K562 (cell line): Measurements from ENCODE around the gene PDK3. TPM values are rescaled to one million over a fixed set of nuclear protein-coding genes. Genes with fewer than 3 reads are reported as not detected.

Source experiments
- ATAC-seq: fragments of 200-7000 bp; cut with Tn5 transposase; 3 replicates; pipeline ENCODE4 v1.9.1; 2020; ENCODE audit warnings: moderate library complexity
- BruUV-seq: library from RNA; stranded (reverse); fragments of 400-500 nt; replicated peaks from 2 replicates; lab custom pipeline; 2021; lab: Mats Ljungman, UMichigan
- CTCF ChIA-PET: fragments of 300-600 bp; formaldehyde crosslinking; extraction: SDS; loops from one replicate; lab custom pipeline; 2021; ENCODE audit warnings: low intra/inter-chr PET ratio; lab: Yijun Ruan, JAX
- POLR2A ChIA-PET: fragments of 300-600, 350-650 bp; sonication (Branson Sonifier 250); formaldehyde crosslinking; extraction: SDS; loops from one replicate; lab custom pipeline; 2021; ENCODE audit warnings: antibody characterized with exemption, inconsistent platforms; lab: Yijun Ruan, JAX
- DNase-seq, 4 experiments: peaks; one replicate each; pipeline versions ENCODE4 v3.0.0 to v3.0.0-alpha.2; 2011 to 2018; ENCODE audit warnings: low spot score in 3 of 4, mixed read lengths in 3 of 4; ENCODE audit errors: extremely low read depth in 1 of 4
- FAIRE-seq: peaks from 2 replicates; lab custom pipeline; 2011; peaks lifted over from hg19 to GRCh38; lab: Jason Lieb, UNC
- H2AFZ ChIP-seq: 2 replicates; pipeline ENCODE4 v1.6.0; 2011; ENCODE audit warnings: low read depth, low read length, control low read depth, inconsistent platforms
- H3K27ac ChIP-seq: fragments of 200-600 bp; 3 replicates; pipeline ENCODE4 v1.8.0; 2011; ENCODE audit warnings: low read depth, mild to moderate bottlenecking, control low read depth, inconsistent platforms, low read length, moderate library complexity, mixed read lengths; ENCODE audit errors: extremely low read depth
- H3K27me3 ChIP-seq, 2 experiments: fragments of 300-600 bp in 1 of 2; 2 replicates in 1 of 2; 3 replicates in 1 of 2; pipeline versions ENCODE4 v1.6.0 to v1.8.0; 2011; ENCODE audit warnings: inconsistent platforms in 2 of 2, low read length in 2 of 2, mild to moderate bottlenecking in 1 of 2, mixed read lengths in 1 of 2, moderate library complexity in 1 of 2; ENCODE audit not compliant: control insufficient read depth in 2 of 2, insufficient read depth in 2 of 2
- H3K36me3 ChIP-seq: fragments of 300-600 bp; 3 replicates; pipeline ENCODE4 v1.8.0; 2011; ENCODE audit warnings: mild to moderate bottlenecking, low read length, inconsistent platforms; ENCODE audit not compliant: control insufficient read depth, insufficient read depth
- H3K4me1 ChIP-seq, 2 experiments: fragments of 200-600 bp in 1 of 2; replicated peaks in 1 of 2; 2 replicates in 1 of 2; 3 replicates in 1 of 2; pipeline versions ENCODE4 v1.5.1 to v1.8.0; 2011; ENCODE audit warnings: inconsistent platforms in 2 of 2, low read length in 2 of 2, mild to moderate bottlenecking in 1 of 2, mixed read lengths in 1 of 2, moderate library complexity in 1 of 2; ENCODE audit not compliant: control insufficient read depth in 2 of 2, insufficient read depth in 2 of 2
- H3K4me2 ChIP-seq: 2 replicates; pipeline ENCODE4 v1.6.1; 2011; ENCODE audit warnings: low read length, control low read depth, inconsistent platforms, mixed read lengths; ENCODE audit not compliant: insufficient read depth
- H3K4me3 ChIP-seq: fragments of 200-600 bp; sonication (generic), shearing (Covaris generic); 2 replicates; pipeline ENCODE4 v1.5.1; 2016; ENCODE audit warnings: control low read depth, inconsistent platforms
- H3K79me2 ChIP-seq: fragments of 200-600 bp; 3 replicates; pipeline ENCODE4 v1.8.0; 2011; ENCODE audit warnings: low read length, inconsistent platforms; ENCODE audit not compliant: control insufficient read depth, insufficient read depth
- H3K9ac ChIP-seq, 2 experiments: 2 replicates each; pipeline versions ENCODE4 v1.6.0 to v1.6.1; 2011; ENCODE audit warnings: low read depth in 2 of 2, low read length in 2 of 2, control low read depth in 1 of 2, inconsistent platforms in 1 of 2, mild to moderate bottlenecking in 1 of 2, mixed read lengths in 1 of 2; ENCODE audit not compliant: insufficient read depth in 1 of 2
- H3K9me1 ChIP-seq: one replicate; pipeline ENCODE4 v1.6.0; 2011; ENCODE audit warnings: inconsistent platforms, mild to moderate bottlenecking, low read length, moderate library complexity; ENCODE audit not compliant: control insufficient read depth, insufficient read depth
- H3K9me3 ChIP-seq: replicated peaks from 2 replicates; pipeline ENCODE4 v1.5.1; 2011; ENCODE audit warnings: low read depth, low read length, inconsistent platforms; ENCODE audit not compliant: control insufficient read depth, insufficient read depth
- H4K20me1 ChIP-seq: replicated peaks from 2 replicates; pipeline ENCODE4 v1.6.1; 2011; ENCODE audit warnings: low read length, inconsistent platforms, mixed read lengths; ENCODE audit not compliant: control insufficient read depth, insufficient read depth
- ARHGAP35 ChIP-seq: fragments of 450-650 bp; IDR thresholded peaks from 2 replicates; pipeline ENCODE4 v1.6.1; 2018; ENCODE audit not compliant: partially characterized antibody
- ARID1B ChIP-seq: fragments of 450-650 bp; IDR thresholded peaks from 2 replicates; pipeline ENCODE4 v1.6.1; 2016; ENCODE audit warnings: antibody characterized with exemption, mild to moderate bottlenecking, inconsistent platforms
- ATF7 ChIP-seq: fragments of 450-650 bp; IDR thresholded peaks from 2 replicates; pipeline ENCODE4 v1.7.1; 2014; ENCODE audit warnings: mild to moderate bottlenecking, moderate library complexity
- ELF1 ChIP-seq: fragments of 200-800 bp; sonication (Bioruptor generic); IDR thresholded peaks from 2 replicates; pipeline ENCODE4 v1.6.1; 2016; ENCODE audit warnings: missing genetic modification characterization, missing compliant biosample characterization
- FOXJ2 ChIP-seq: fragments of 200-800 bp; sonication (Bioruptor generic); IDR thresholded peaks from 2 replicates; pipeline ENCODE4 v1.6.1; 2016; ENCODE audit warnings: missing genetic modification characterization, missing compliant biosample characterization
- HDAC1 ChIP-seq, 2 experiments: fragments of 450-650 bp; IDR thresholded peaks; 2 replicates each; pipeline ENCODE4 v1.6.1; 2016 to 2017; ENCODE audit warnings: inconsistent platforms in 1 of 2, mild to moderate bottlenecking in 1 of 2, moderate library complexity in 1 of 2
- HLTF ChIP-seq: fragments of 450-650 bp; IDR thresholded peaks from 2 replicates; pipeline ENCODE4 v1.6.1; 2016
- HMG20B ChIP-seq: fragments of 250-450 bp; sonication (Bioruptor Pico); IDR thresholded peaks from 2 replicates; pipeline ENCODE4 v1.5.0; 2021; ENCODE audit warnings: mild to moderate bottlenecking
- HNRNPUL1 ChIP-seq: fragments of 200-400 bp; formaldehyde crosslinking; IDR thresholded peaks from 2 replicates; pipeline ENCODE4 v1.6.1; 2017; ENCODE audit warnings: low read length
- HSF4 ChIP-seq: fragments of 250-450 bp; sonication (Bioruptor Pico); IDR thresholded peaks from 2 replicates; pipeline ENCODE4 v2.1.2; 2022; ENCODE audit warnings: mild to moderate bottlenecking, moderate library complexity, borderline replicate concordance
- JUND ChIP-seq, 2 experiments: IDR thresholded peaks; 2 replicates in 1 of 2; 3 replicates in 1 of 2; pipeline ENCODE4 v1.6.1; 2011; ENCODE audit warnings: borderline replicate concordance in 2 of 2, low read depth in 2 of 2, low read length in 2 of 2, improper control_type of control experiment in 1 of 2, missing biosample characterization in 1 of 2, missing genetic modification characterization in 1 of 2, missing genetic modification reagents in 1 of 2
- POLR3G ChIP-seq: IDR thresholded peaks from 2 replicates; pipeline ENCODE4 v1.6.1; 2011; ENCODE audit not compliant: insufficient read length, insufficient replicate concordance; ENCODE audit errors: extremely low read depth
- PPARD ChIP-seq: fragments of 250-450 bp; sonication (Bioruptor Pico); IDR thresholded peaks from 2 replicates; pipeline ENCODE4 v1.8.0; 2022; ENCODE audit warnings: inconsistent platforms, mild to moderate bottlenecking, moderate library complexity
- SOX6 ChIP-seq: fragments of 450-650 bp; IDR thresholded peaks from 2 replicates; pipeline ENCODE4 v1.6.1; 2014; ENCODE audit warnings: mild to moderate bottlenecking
- XRCC3 ChIP-seq: fragments of 450-650 bp; IDR thresholded peaks from 2 replicates; pipeline ENCODE4 v1.6.1; 2017; ENCODE audit warnings: mild to moderate bottlenecking, moderate library complexity
- WGBS: fragments of 100-300 bp; shearing (Covaris generic); methylation state at CpG from one replicate; pipeline ENCODE4 v1.1.6; 2016; ENCODE audit warnings: low coverage, mixed read lengths; ENCODE audit not compliant: insufficient coverage; ENCODE audit errors: missing lambda C conversion rate; 5-methylcytosine and 5-hydroxymethylcytosine counted together
- in situ Hi-C: fragments of 300-500 bp; cut with MboI; formaldehyde crosslinking; loops from 4 replicates; pipeline ENCODE4 v1.15.0; 2018; ENCODE audit warnings: inconsistent platforms, mixed read lengths
- intact Hi-C: fragments of 100-400 bp; cut with micrococcal nuclease; formaldehyde crosslinking; loops from 2 replicates; pipeline ENCODE4 v1.14.2; 2022
- polyA plus RNA-seq, 8 experiments: library from polyadenylated mRNA; depleted of rRNA in 4 of 8; stranded (reverse) in 5 of 8; unstranded in 3 of 8; fragments of >200 nt; fragmentation: Nextera tagmentation in 2 of 8; fragmentation: Illumina TruSeq in 1 of 8; extraction: Ambion mirVana in 2 of 8; extraction: Trizol in 1 of 8; gene quantifications; 2 replicates each; pipeline versions ENCODE4 v1.2.1 to v1.2.3, GENCODE V29; 2011 to 2014; ENCODE audit warnings: inconsistent platforms in 1 of 8, missing spikeins in 1 of 8
- total RNA-seq, 7 experiments: library from RNA; depleted of rRNA in 6 of 7; stranded (reverse); fragments of >200 nt in 6 of 7; fragmentation: Illumina TruSeq in 2 of 7; extraction: Trizol in 2 of 7; gene quantifications; 2 replicates each; pipeline versions ENCODE4 v1.2.1 to v1.2.3, GENCODE V29; 2011 to 2021; ENCODE audit warnings: low replicate concordance in 1 of 7
- TF ChIP-seq, protein P1 (sequence below): fragments of 450-650 bp; IDR thresholded peaks from one replicate; pipeline ENCODE4 v1.6.1; 2018; ENCODE audit warnings: mild to moderate bottlenecking, moderate library complexity; ENCODE audit not compliant: partially characterized antibody
- TF ChIP-seq, protein P2 (sequence below): sonication (generic); formaldehyde crosslinking; IDR thresholded peaks from 2 replicates; pipeline ENCODE4 v1.5.0; 2020; ENCODE audit warnings: missing genetic modification reagents

The PDK3 gene
- total and polyA plus RNA-seq, 9 of the 15 experiments (the other 6 are each of a cell fraction or from before 2014, with no cell fraction given), result 0.20 to 4.9 (median 0.95) TPM

DNA sequence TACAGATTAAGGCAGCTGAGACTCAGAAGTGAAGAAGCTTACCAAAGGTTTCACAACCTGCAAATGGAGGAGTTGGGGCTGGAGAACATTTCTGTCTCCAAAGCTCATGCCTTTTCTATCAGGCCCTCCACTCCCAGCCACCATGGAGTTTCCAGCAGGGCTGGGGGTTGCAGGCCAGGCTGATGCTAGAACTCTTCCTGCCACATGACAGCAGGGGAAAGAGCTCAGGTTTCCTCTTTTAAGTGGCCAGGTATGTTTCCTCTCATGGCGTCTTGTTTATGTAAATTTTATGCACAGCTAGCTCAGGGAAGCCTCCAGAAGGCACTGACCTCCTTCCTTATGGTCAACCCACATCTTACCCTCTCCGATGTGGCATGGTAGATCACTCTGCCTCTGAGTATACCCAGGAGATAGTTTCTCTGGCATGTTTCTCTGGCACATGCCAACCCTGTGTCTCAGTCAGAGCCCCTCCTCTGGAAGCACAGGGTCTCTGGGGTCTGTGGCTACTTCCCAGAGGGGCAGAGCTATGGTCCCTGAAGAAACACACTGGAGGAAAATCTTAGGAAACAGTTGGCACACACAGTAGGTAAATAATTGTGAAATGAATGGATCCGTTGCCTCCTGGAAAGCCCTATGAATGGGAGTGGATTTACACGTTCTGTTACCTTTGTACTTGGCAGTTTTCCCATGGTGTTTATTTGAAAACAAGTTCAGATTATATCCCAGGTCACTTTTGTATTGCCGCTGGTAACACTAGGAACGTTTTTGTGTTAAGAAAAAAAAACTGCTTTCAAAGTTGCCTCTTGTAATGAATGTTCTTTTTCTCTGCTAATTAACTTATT, 28.9 kb downstream of the PDK3 start:
- TF ChIP-seq HMG20B (CRISPR knock-in tag) (no peak), HDAC1 (IDR thresholded peaks at IDR 0.05) (no peak), PPARD (CRISPR knock-in tag) (no peak), FOXJ2 (tag) (no peak), JUND (IDR thresholded peaks at IDR 0.05; ENCODE audit: borderline replicate concordance, low read depth, low read length) (no peak), JUND (tag; IDR thresholded peaks at IDR 0.05; ENCODE audit: borderline replicate concordance, low read depth, low read length) (no peak), HLTF (no peak), ARID1B (no peak), HSF4 (CRISPR knock-in tag) (no peak), POLR3G (no peak), ARHGAP35 (no peak), HNRNPUL1 (no peak), XRCC3 (no peak), SOX6 (no peak), ELF1 (tag) (no peak), ATF7 (no peak)
- TF ChIP-seq, protein P1, sequence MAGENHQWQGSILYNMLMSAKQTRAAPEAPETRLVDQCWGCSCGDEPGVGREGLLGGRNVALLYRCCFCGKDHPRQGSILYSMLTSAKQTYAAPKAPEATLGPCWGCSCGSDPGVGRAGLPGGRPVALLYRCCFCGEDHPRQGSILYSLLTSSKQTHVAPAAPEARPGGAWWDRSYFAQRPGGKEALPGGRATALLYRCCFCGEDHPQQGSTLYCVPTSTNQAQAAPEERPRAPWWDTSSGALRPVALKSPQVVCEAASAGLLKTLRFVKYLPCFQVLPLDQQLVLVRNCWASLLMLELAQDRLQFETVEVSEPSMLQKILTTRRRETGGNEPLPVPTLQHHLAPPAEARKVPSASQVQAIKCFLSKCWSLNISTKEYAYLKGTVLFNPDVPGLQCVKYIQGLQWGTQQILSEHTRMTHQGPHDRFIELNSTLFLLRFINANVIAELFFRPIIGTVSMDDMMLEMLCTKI, result no peak
- TF ChIP-seq, protein P2, sequence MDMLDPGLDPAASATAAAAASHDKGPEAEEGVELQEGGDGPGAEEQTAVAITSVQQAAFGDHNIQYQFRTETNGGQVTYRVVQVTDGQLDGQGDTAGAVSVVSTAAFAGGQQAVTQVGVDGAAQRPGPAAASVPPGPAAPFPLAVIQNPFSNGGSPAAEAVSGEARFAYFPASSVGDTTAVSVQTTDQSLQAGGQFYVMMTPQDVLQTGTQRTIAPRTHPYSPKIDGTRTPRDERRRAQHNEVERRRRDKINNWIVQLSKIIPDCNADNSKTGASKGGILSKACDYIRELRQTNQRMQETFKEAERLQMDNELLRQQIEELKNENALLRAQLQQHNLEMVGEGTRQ (CRISPR knock-in tag), result no peak
- TF ChIP-seq, all 486 proteins: peak for 0
- Histone ChIP-seq H4K20me1 (no peaks in the 10 kb centered on the region), H3K79me2 (no peaks in the 10 kb centered on the region), H3K4me2 (no peak overlapping the region), H2AFZ (no peak overlapping the region), H3K4me1 (no peaks in the 10 kb centered on the region), H3K36me3 (no peaks in the 10 kb centered on the region), H3K4me3 (no peak overlapping the region), H3K9ac (no peak overlapping the region), H3K27ac (no peak overlapping the region), H3K9me3 (no peaks in the 10 kb centered on the region), H3K27me3 (peaks cover 0 to 9% of the 10 kb centered on the region in 2 experiments; a peak in 3 of 5 replicates), H3K9me1 (no peaks in the 10 kb centered on the region)
- WGBS, result 2% methylated on average over 6 of the region's 6 CpGs
- BruUV-seq, result no TSS peak
- in situ Hi-C loops, result no loop called here
- DNase-seq (no peak), ATAC-seq (no peak), FAIRE-seq (no peak)
- intact Hi-C loops, result no loop called here
- ChIA-PET CTCF (no interaction called here), POLR2A (interaction anchor here (0.7 kb wide), 1 partner anchor 517 kb away, joined by 3 read pairs; no protein-coding TSS in a partner anchor)
